ENCODE data around the gene HIRA. TPM values are rescaled to one million over a fixed set of nuclear protein-coding genes. Genes with fewer than 3 reads are reported as not detected.
"Not testable (repeated sequence)": the region's sequence is repeated elsewhere in the genome, so short reads cannot be mapped to it uniquely, and the experiment has no call there.

HIRA gene
- polyA plus RNA-seq, 1 experiment = 17.1 TPM

GRCh38 chr22:19336133-19337075, 95.1 kb downstream of the HIRA start:
- ChIA-PET POLR2A (no interaction called here), CTCF (no interaction called here)
- peaks cover 10% of the 10 kb centered on the region for H3K9me3 ChIP-seq (ENCODE audit: control insufficient read depth, insufficient read depth, low read length)
- no peaks in the 10 kb centered on the region for H3K27me3 ChIP-seq (ENCODE audit: control insufficient read depth, insufficient read depth, low read length)
- no peak for DNase-seq (ENCODE audit: low read depth, low spot score)
- no peak overlapping the region for H3K4me3 ChIP-seq (ENCODE audit: low read depth, low read length)
- no peak overlapping the region for H3K27ac ChIP-seq (ENCODE audit: low read depth, low read length)
- no peak for TF ChIP-seq CTCF (IDR thresholded peaks at IDR 0.05; ENCODE audit: low read depth, low read length)

- Histone ChIP-seq H3K27ac (ENCODE audit: low read depth, low read length) (no peak overlapping the region), H3K27me3 (ENCODE audit: control insufficient read depth, insufficient read depth, low read length) (no peaks in the 10 kb centered on the region), H3K9me3 (ENCODE audit: control insufficient read depth, insufficient read depth, low read length) (peaks cover 6% of the 10 kb centered on the region), H3K4me3 (ENCODE audit: low read depth, low read length) (no peak overlapping the region)
- no peak for TF ChIP-seq CTCF (IDR thresholded peaks at IDR 0.05; ENCODE audit: low read depth, low read length)
- DNase-seq (ENCODE audit: low read depth, low spot score) = no peak
- ChIA-PET POLR2A (no interaction called here), CTCF (no interaction called here)
Measured at GRCh38 chr22:19331975-19332374, 99.6 kb downstream of the HIRA start.

GRCh38 chr22:19331474-19331873, 100.1 kb downstream of the HIRA start:
- H3K9me3 ChIP-seq (ENCODE audit: control insufficient read depth, insufficient read depth, low read length) = peaks cover 3% of the 10 kb centered on the region
- ChIA-PET POLR2A (no interaction called here), CTCF (no interaction called here)
- H3K27me3 ChIP-seq (ENCODE audit: control insufficient read depth, insufficient read depth, low read length) = no peaks in the 10 kb centered on the region
- no peak for TF ChIP-seq CTCF (IDR thresholded peaks at IDR 0.05; ENCODE audit: low read depth, low read length)
- no peak overlapping the region for H3K4me3 ChIP-seq (ENCODE audit: low read depth, low read length)
- DNase-seq (ENCODE audit: low read depth, low spot score) = no peak
- H3K27ac ChIP-seq (ENCODE audit: low read depth, low read length) = no peak overlapping the region

- POLR2A ChIA-PET = interaction anchor here (0.6 kb wide), 1 partner anchor 33 kb away, joined by 4 read pairs; no protein-coding TSS in a partner anchor
- TF ChIP-seq CTCF (IDR thresholded peaks at IDR 0.05; ENCODE audit: low read depth, low read length) = no peak
Measured at GRCh38 chr22:19330865-19331418, 100.6 kb downstream of the HIRA start.

GRCh38 chr22:19330205-19330604, 101.3 kb downstream of the HIRA start:
- CTCF ChIA-PET; H3K4me3 ChIP-seq (ENCODE audit: low read depth, low read length); H3K27me3 ChIP-seq (ENCODE audit: control insufficient read depth, insufficient read depth, low read length); DNase-seq (ENCODE audit: low read depth, low spot score); H3K27ac ChIP-seq (ENCODE audit: low read depth, low read length); H3K9me3 ChIP-seq (ENCODE audit: control insufficient read depth, insufficient read depth, low read length): not testable (repeated sequence)
- POLR2A ChIA-PET = interaction anchor here (0.6 kb wide), 1 partner anchor 33 kb away, joined by 4 read pairs; no protein-coding TSS in a partner anchor

More at GRCh38 chr22:19330865-19331418, 100.6 kb downstream of the HIRA start:
- H3K9me3 ChIP-seq (ENCODE audit: control insufficient read depth, insufficient read depth, low read length) = peaks cover 3% of the 10 kb centered on the region; the same call in 1 of the 2 replicates
- no peak overlapping the region for H3K27ac ChIP-seq (ENCODE audit: low read depth, low read length)
- CTCF ChIA-PET = no interaction called here
- DNase-seq (ENCODE audit: low read depth, low spot score) = no peak
- no peak overlapping the region for H3K4me3 ChIP-seq (ENCODE audit: low read depth, low read length)
- no peaks in the 10 kb centered on the region for H3K27me3 ChIP-seq (ENCODE audit: control insufficient read depth, insufficient read depth, low read length)
